Liver (tissue), 9 donors: ENCODE measurements around the gene LRTM1. TPM values are rescaled to one million over a fixed set of nuclear protein-coding genes. Genes with fewer than 3 reads are reported as not detected.

Source experiments
- DNase-seq: peaks from one replicate; pipeline ENCODE4 v3.0.0-alpha.2; 2017; ENCODE audit warnings: low spot score
- H3K27ac ChIP-seq, 2 donors: one replicate each; pipeline ENCODE4 v1.7.0; 2013; ENCODE audit warnings: inconsistent platforms in 2 of 2, low read length in 2 of 2, control low read depth in 1 of 2, low read depth in 1 of 2, mild to moderate bottlenecking in 1 of 2
- H3K27me3 ChIP-seq, 4 donors: one replicate each; pipeline versions ENCODE4 v1.6.1 to v1.7.0; 2013; ENCODE audit warnings: low read length in 3 of 4, inconsistent platforms in 1 of 4, mild to moderate bottlenecking in 1 of 4, moderate library complexity in 1 of 4; ENCODE audit not compliant: control insufficient read depth in 4 of 4, insufficient read depth in 4 of 4
- H3K36me3 ChIP-seq, 4 donors: one replicate each; pipeline versions ENCODE4 v1.6.1 to v1.7.0; 2013; ENCODE audit warnings: low read length in 3 of 4, mild to moderate bottlenecking in 3 of 4, low read depth in 1 of 4, moderate library complexity in 1 of 4; ENCODE audit not compliant: control insufficient read depth in 4 of 4, insufficient read depth in 3 of 4
- H3K4me1 ChIP-seq, 4 donors: one replicate each; pipeline versions ENCODE4 v1.6.1 to v1.7.0; 2013; ENCODE audit warnings: low read length in 3 of 4, mild to moderate bottlenecking in 3 of 4, moderate library complexity in 1 of 4; ENCODE audit not compliant: control insufficient read depth in 4 of 4, insufficient read depth in 4 of 4
- H3K4me3 ChIP-seq, 3 donors: one replicate each; pipeline versions ENCODE4 v1.6.1 to v1.7.0; 2013; ENCODE audit warnings: low read length in 3 of 3, control low read depth in 1 of 3, low read depth in 1 of 3, mild to moderate bottlenecking in 1 of 3
- H3K9ac ChIP-seq, 2 donors: one replicate each; pipeline ENCODE4 v1.7.0; 2013; ENCODE audit warnings: low read length in 2 of 2, mild to moderate bottlenecking in 2 of 2, moderate library complexity in 2 of 2, control low read depth in 1 of 2, low read depth in 1 of 2
- H3K9me3 ChIP-seq, 4 donors: one replicate each; pipeline versions ENCODE4 v1.6.1 to v1.7.0; 2013; ENCODE audit warnings: low read length in 3 of 4; ENCODE audit not compliant: control insufficient read depth in 4 of 4
- ATF3 ChIP-seq: IDR thresholded peaks from 2 replicates; pipeline ENCODE4 v1.6.1; 2016; ENCODE audit warnings: antibody characterized with exemption
- CTCF ChIP-seq: fragments of 150-350 bp; IDR thresholded peaks from 2 replicates; pipeline ENCODE4 v1.5.1; 2017; ENCODE audit warnings: improper control_type of control experiment, low read depth, low read length; ENCODE audit not compliant: missing input control
- EGR1 ChIP-seq, 2 donors: IDR thresholded peaks; 2 replicates each; pipeline ENCODE4 v1.6.1; 2016 to 2018; ENCODE audit warnings: antibody characterized with exemption in 2 of 2, low read depth in 2 of 2
- FOXA1 ChIP-seq: IDR thresholded peaks from 2 replicates; pipeline ENCODE4 v1.6.1; 2016; ENCODE audit warnings: antibody characterized with exemption
- FOXA2 ChIP-seq: IDR thresholded peaks from 2 replicates; pipeline ENCODE4 v1.6.1; 2016; ENCODE audit warnings: antibody characterized with exemption
- GABPA ChIP-seq, 2 donors: IDR thresholded peaks in 1 of 2; conservative IDR thresholded peaks in 1 of 2; 2 replicates each; pipeline ENCODE4 v1.6.1; 2016; ENCODE audit warnings: antibody characterized with exemption in 2 of 2, mild to moderate bottlenecking in 1 of 2, moderate library complexity in 1 of 2
- HNF4A ChIP-seq, 2 donors: conservative IDR thresholded peaks; 2 replicates each; pipeline ENCODE4 v1.6.1; 2016; ENCODE audit warnings: antibody characterized with exemption in 2 of 2, mild to moderate bottlenecking in 2 of 2
- HNF4G ChIP-seq: IDR thresholded peaks from 2 replicates; pipeline ENCODE4 v1.6.1; 2016; ENCODE audit warnings: antibody characterized with exemption
- JUND ChIP-seq, 2 donors: IDR thresholded peaks; 2 replicates each; pipeline ENCODE4 v1.6.1; 2016; ENCODE audit warnings: antibody characterized with exemption in 2 of 2
- MAX ChIP-seq: IDR thresholded peaks from 2 replicates; pipeline ENCODE4 v1.6.1; 2016; ENCODE audit warnings: antibody characterized with exemption
- NR2F2 ChIP-seq: IDR thresholded peaks from 2 replicates; pipeline ENCODE4 v1.6.1; 2016; ENCODE audit warnings: antibody characterized with exemption
- RAD21 ChIP-seq, 2 donors: IDR thresholded peaks; 2 replicates each; pipeline ENCODE4 v1.6.1; 2016; ENCODE audit warnings: antibody characterized with exemption in 2 of 2, mild to moderate bottlenecking in 2 of 2
- REST ChIP-seq: IDR thresholded peaks from 2 replicates; pipeline ENCODE4 v1.6.1; 2016; ENCODE audit warnings: antibody characterized with exemption, mild to moderate bottlenecking
- RXRA ChIP-seq, 2 donors: IDR thresholded peaks; 2 replicates each; pipeline ENCODE4 v1.6.1; 2017 to 2018; ENCODE audit warnings: antibody characterized with exemption in 2 of 2, mild to moderate bottlenecking in 1 of 2
- SP1 ChIP-seq: IDR thresholded peaks from 2 replicates; pipeline ENCODE4 v1.6.1; 2018; ENCODE audit warnings: antibody characterized with exemption, mild to moderate bottlenecking
- TAF1 ChIP-seq: conservative IDR thresholded peaks from 2 replicates; pipeline ENCODE4 v1.6.1; 2016; ENCODE audit warnings: antibody characterized with exemption, mild to moderate bottlenecking
- YY1 ChIP-seq: IDR thresholded peaks from 2 replicates; pipeline ENCODE4 v1.6.1; 2016; ENCODE audit warnings: antibody characterized with exemption, mild to moderate bottlenecking
- ZBTB33 ChIP-seq: IDR thresholded peaks from 2 replicates; pipeline ENCODE4 v1.6.1; 2016; ENCODE audit warnings: antibody characterized with exemption
- WGBS: extraction: QIAGEN DNeasy Blood & Tissue Kit; methylation state at CpG from one replicate; pipeline ENCODE4 v1.1.7; 2013; 5-methylcytosine and 5-hydroxymethylcytosine counted together
- polyA plus RNA-seq, 2 donors: library from polyadenylated mRNA; stranded (reverse) in 1 of 2; unstranded in 1 of 2; fragments of 200-250 nt in 1 of 2; fragments of >200 nt in 1 of 2; fragmentation: Nextera tagmentation in 1 of 2; extraction: Ambion mirVana in 1 of 2; gene quantifications; one replicate each; pipeline versions ENCODE4 v1.2.1 to v1.2.3, GENCODE V29; 2013 to 2015
- total RNA-seq, 2 donors: library from RNA; depleted of rRNA; stranded (reverse); fragments of >200 nt; gene quantifications; one replicate each; pipeline ENCODE4 v1.2.3, GENCODE V29; 2014
- donor health status: healthy.
- donor health status: healthy.
- donor health status: healthy.
- donor health status: healthy.
- donor health status: healthy.

The LRTM1 gene
- total and polyA plus RNA-seq, 4 donors, result not detected

- 69% methylated on average over 3 of the region's 3 CpGs for WGBS
- no peaks in the 10 kb centered on the region for H3K36me3 ChIP-seq
- DNase-seq, result no peak
- H3K4me3 ChIP-seq, result no peak overlapping the region
- H3K9me3 ChIP-seq, result no peaks in the 10 kb centered on the region
- no peak overlapping the region for H3K27ac ChIP-seq
- H3K4me1 ChIP-seq, result no peaks in the 10 kb centered on the region
- no peak for TF ChIP-seq RXRA (IDR thresholded peaks at IDR 0.05)
- TF ChIP-seq FOXA1, result no peak
- TF ChIP-seq YY1, result no peak
- no peak for TF ChIP-seq RAD21 (IDR thresholded peaks at IDR 0.05)
- no peak for TF ChIP-seq FOXA2
- no peak for TF ChIP-seq HNF4G
- TF ChIP-seq CTCF, result no peak
- no peak for TF ChIP-seq NR2F2
- TF ChIP-seq GABPA (IDR thresholded peaks at IDR 0.05 in 1 of 2, conservative IDR thresholded peaks at IDR 0.05 in 1 of 2), result no peak
- no peak for TF ChIP-seq MAX
- TF ChIP-seq TAF1, result no peak
- no peak for TF ChIP-seq HNF4A (conservative IDR thresholded peaks at IDR 0.05)
- TF ChIP-seq JUND (IDR thresholded peaks at IDR 0.05), result no peak
- no peak for TF ChIP-seq REST
- TF ChIP-seq EGR1 (IDR thresholded peaks at IDR 0.05; ENCODE audit: low read depth in 2 of 2), result no peak
- no peak for TF ChIP-seq SP1
- TF ChIP-seq ATF3, result no peak
- no peak for TF ChIP-seq ZBTB33
- H3K9ac ChIP-seq, result no peak overlapping the region
- H3K27me3 ChIP-seq, result peaks cover 0 to 3% (median 2%) of the 10 kb centered on the region in 4 donors
These were observed 8.0 kb upstream of the LRTM1 start for GRCh38 chr3:54935869-54936268.
